Activated CD4-positive, CD25-positive, alpha-beta regulatory T cell treated with anti-CD3 and anti-CD28 coated beads, Interleukin-2, amount 50 U/mL, for 72 hours (primary cell): ENCODE results near the gene DCTN2.
A peak's percentile ranks its signal among the peaks of the same experiment; 100 is the strongest.
"Not testable (repeated sequence)": the region's sequence is repeated elsewhere in the genome, so short reads cannot be mapped to it uniquely, and the experiment has no call there.

Source experiments
- DNase-seq: peaks from one replicate; pipeline ENCODE4 v3.0.0; 2021

Gene DCTN2

DNA sequence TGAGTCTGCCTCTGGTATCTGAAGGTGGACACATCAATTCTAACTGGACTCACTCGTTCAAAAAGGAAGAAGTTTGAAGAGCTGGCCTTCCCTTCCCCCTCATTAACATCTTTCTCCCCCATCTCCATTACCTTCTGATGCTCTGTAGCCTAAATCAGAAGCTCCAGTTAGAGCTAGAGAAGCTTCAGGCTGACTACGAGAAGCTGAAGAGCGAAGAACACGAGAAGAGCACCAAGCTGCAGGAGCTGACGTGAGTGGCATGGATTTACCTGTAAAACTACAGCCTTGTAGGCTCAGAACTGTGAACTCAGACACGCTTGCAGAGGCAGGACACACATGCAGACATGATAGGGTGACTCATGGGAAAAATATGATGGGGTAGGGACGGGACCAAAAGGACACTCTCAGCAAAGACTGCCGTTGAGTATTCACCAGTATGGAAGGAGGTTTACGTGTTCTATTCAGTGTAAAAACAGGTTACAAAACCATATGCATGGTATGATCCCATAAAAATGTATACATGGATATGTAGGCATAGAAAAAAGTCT lies 29.7 kb upstream of the DCTN2 start:
- no peak for DNase-seq

GRCh38 chr12:57575771-57576612 lies 29.0 kb upstream of the DCTN2 start:
- no peak for DNase-seq

DNA sequence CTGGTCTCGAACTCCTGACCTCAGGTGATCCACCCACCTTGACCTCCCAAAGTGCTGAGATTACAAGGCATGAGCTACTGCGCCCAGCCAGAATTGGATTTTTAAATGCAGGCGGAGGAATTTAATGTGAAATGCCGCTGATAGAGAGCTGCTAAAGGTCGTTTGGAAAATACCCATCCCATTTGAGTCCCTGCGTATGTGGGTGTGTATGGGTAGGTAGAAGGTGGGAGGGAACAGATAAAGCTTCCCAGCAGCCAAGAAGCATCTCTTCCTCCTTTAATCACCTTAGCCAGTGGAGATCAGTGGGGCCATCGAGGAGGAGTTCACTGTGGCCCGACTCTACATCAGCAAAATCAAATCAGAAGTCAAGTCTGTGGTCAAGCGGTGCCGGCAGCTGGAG lies 27.8 kb upstream of the DCTN2 start:
- no peak for DNase-seq

GRCh38 chr12:57571926-57572762 lies 25.2 kb upstream of the DCTN2 start:
- DNase-seq = no peak

DNA sequence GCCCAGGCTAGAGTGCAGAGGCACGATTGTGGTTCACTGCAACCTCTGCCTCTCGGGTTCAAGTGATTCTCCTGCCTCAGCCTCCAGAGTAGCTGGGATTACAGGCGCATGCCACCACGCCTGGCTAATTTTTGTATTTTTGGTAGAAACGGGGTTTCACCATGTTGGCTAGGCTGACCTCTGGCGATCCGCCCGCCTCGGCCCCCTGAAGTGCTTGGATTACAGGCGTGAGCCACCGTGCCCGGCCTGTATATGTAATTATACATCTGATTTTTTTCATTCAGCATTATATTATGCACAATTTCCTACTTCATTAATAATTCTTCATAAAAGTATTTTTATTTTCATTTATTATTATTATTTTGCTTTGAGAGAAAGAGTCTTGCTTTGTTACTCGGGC lies 23.4 kb upstream of the DCTN2 start:
- not testable (repeated sequence) for DNase-seq

- DNase-seq = no peak
These were observed 22.9 kb upstream of the DCTN2 start for GRCh38 chr12:57569858-57570257.

- no peak for DNase-seq
These were observed 21.8 kb upstream of the DCTN2 start for GRCh38 chr12:57568838-57569237.

GRCh38 chr12:57564178-57564740 lies 17.3 kb upstream of the DCTN2 start:
- DNase-seq = no peak

GRCh38 chr12:57563358-57563757 lies 16.4 kb upstream of the DCTN2 start:
- DNase-seq = no peak

- DNase-seq = not testable (repeated sequence)
These were observed 14.1 kb upstream of the DCTN2 start for GRCh38 chr12:57561117-57561516.

- DNase-seq = no peak
These were observed 13.5 kb upstream of the DCTN2 start for GRCh38 chr12:57560516-57560915.

DNA sequence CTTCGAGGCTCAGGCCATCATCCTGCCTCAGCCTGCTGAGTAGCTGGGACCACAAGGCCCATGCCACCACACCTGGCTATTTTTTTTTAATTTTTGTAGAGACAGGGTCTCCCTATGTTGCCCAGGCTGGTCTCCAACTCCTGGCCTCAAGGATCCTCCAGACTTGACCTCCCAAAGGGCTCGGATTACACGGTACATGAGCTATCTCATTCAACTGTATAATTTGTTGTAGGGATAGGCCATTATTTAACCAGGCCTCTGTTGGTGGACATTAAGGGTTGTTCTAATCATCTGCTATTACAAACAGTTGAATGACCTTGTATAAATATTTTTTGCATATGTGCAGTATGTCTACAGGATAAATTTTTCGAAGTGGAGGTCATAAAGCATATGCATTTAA lies 11.9 kb upstream of the DCTN2 start:
- DNase-seq = no peak

DNA sequence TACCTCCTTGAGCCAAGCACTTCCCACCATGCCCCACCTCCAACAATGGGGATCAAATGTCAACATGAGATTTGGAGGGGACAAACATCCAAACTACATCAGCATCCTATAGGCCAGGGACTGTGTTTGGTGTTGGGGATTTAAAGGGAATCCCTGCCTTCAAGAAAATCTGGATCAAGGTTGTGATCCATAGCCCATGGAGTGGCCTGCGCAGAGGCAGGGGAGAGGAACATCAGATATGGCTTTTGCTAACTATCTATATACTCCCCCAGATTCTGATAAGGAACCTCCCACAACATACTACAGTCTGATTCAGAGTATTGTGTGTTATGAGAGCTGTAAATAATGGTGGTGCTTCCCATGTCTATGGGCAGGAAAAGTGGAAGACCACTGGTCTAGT lies 7.9 kb upstream of the DCTN2 start:
- no peak for DNase-seq

DNA sequence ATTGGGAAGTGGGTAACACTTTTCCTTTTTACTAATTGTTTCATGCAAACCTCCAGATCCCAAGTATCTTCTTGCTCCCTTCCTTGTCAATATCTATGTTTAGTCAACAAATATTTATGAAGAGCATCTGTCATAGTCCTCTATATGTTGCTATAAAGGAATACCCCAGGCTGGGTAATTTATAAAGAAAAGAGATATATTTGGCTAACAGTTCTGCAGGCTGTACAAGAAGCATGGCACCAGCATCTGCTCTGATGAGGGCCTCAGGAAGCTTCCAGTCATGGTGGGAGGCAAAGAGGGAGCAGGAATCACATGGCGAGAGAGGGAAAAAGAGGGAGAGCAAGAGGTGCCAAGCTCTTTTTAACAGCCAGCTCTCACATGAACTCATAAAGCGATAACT lies 7.5 kb upstream of the DCTN2 start:
- DNase-seq = no peak

GRCh38 chr12:57553343-57554202 lies 6.6 kb upstream of the DCTN2 start:
- no peak for DNase-seq

GRCh38 chr12:57552835-57553313 lies 5.9 kb upstream of the DCTN2 start:
- DNase-seq = no peak

- DNase-seq = no peak
These were observed 5.3 kb upstream of the DCTN2 start for GRCh38 chr12:57552306-57552651.

GRCh38 chr12:57551637-57552305 lies 4.8 kb upstream of the DCTN2 start:
- DNase-seq = no peak

GRCh38 chr12:57550641-57551549 lies 3.9 kb upstream of the DCTN2 start:
- no peak for DNase-seq

- peak; percentile 65 for DNase-seq
These were observed 3.1 kb upstream of the DCTN2 start, which contains the start of gene KIF5A for GRCh38 chr12:57549909-57550640. KIF5A (plus strand) TSS chr12:57550044; CDS start chr12:57550272, 228 bp downstream.
